Kidney (tissue), 14 donors: ENCODE results near the gene ACY1. TPM values are rescaled to one million over a fixed set of nuclear protein-coding genes. Genes with fewer than 3 reads are reported as not detected.

Source experiments
- DNase-seq, 5 donors: peaks; one replicate each; pipeline ENCODE4 v3.0.0-alpha.2; 2013 to 2020
- FAIRE-seq: peaks from 2 replicates; lab custom pipeline; 2012; peaks lifted over from hg19 to GRCh38; lab: Jason Lieb, UNC
- H3K27ac ChIP-seq, 2 donors: one replicate each; pipeline ENCODE4 v1.7.0; 2013; ENCODE audit warnings: low read depth in 2 of 2, low read length in 2 of 2, inconsistent platforms in 1 of 2
- H3K27me3 ChIP-seq: one replicate; pipeline ENCODE4 v1.7.1; 2013; ENCODE audit warnings: low read length, inconsistent platforms; ENCODE audit not compliant: control insufficient read depth, insufficient read depth
- H3K36me3 ChIP-seq, 3 donors: one replicate each; pipeline versions ENCODE4 v1.7.0 to v1.7.1; 2013; ENCODE audit warnings: low read length in 3 of 3, control low read depth in 1 of 3, inconsistent platforms in 1 of 3; ENCODE audit not compliant: insufficient read depth in 3 of 3, control insufficient read depth in 2 of 3
- H3K4me1 ChIP-seq, 3 donors: one replicate each; pipeline versions ENCODE4 v1.7.0 to v1.7.1; 2013; ENCODE audit warnings: low read length in 3 of 3, inconsistent platforms in 1 of 3, low read depth in 1 of 3; ENCODE audit not compliant: control insufficient read depth in 2 of 3, insufficient read depth in 2 of 3
- H3K4me3 ChIP-seq, 3 donors: one replicate each; pipeline versions ENCODE4 v1.7.0 to v1.8.1; 2013; ENCODE audit warnings: low read length in 3 of 3, control low read depth in 1 of 3, inconsistent platforms in 1 of 3
- H3K9ac ChIP-seq, 3 donors: one replicate each; pipeline versions ENCODE4 v1.7.0 to v1.7.1; 2013; ENCODE audit warnings: low read length in 3 of 3, control low read depth in 1 of 3, inconsistent platforms in 1 of 3
- H3K9me3 ChIP-seq, 3 donors: one replicate each; pipeline versions ENCODE4 v1.7.0 to v1.7.1; 2013; ENCODE audit warnings: low read length in 3 of 3, control low read depth in 1 of 3, inconsistent platforms in 1 of 3; ENCODE audit not compliant: control insufficient read depth in 2 of 3, insufficient read depth in 1 of 3
- intact Hi-C: fragments of 100-400 bp; cut with DNase I; formaldehyde crosslinking; loops from one replicate; pipeline ENCODE4 v1.11.1; 2022
- polyA plus RNA-seq: library from polyadenylated mRNA; stranded (reverse); fragments of 350-450 nt; fragmentation: Illumina TruSeq; extraction: RNeasy Lipid Tissue Mini Kit (QIAGEN cat#74804); gene quantifications from one replicate; pipeline ENCODE4 v1.2.3, GENCODE V29; 2014; ENCODE audit warnings: low read depth, low replicate concordance; ENCODE audit not compliant: insufficient read depth
- total RNA-seq: library from RNA; stranded (reverse); fragmentation: NEBNext Ultra II Directional; extraction: Animal tissue kit (Norgen Biotek cat#: 25700); gene quantifications from one replicate; pipeline ENCODE4 v1.2.1, GENCODE V29; 2021
- TF ChIP-seq, protein P1 (sequence below): IDR thresholded peaks from 3 replicates; pipeline ENCODE4 v1.5.1; 2012; ENCODE audit warnings: mild to moderate bottlenecking, moderate library complexity, borderline replicate concordance; ENCODE audit not compliant: insufficient read depth; ENCODE audit errors: extremely low read depth
- donor health status: control.
- donor health status: control.
- donor health status: control.
- donor health status: control.
- donor health status: control.
- donor health status: DM: yes; HTN: yes; CAD: no.
- donor health status: Normal renal cell carcinoma (clear cell type).

The ACY1 gene
- total and polyA plus RNA-seq, 2 donors from 2014 or later: 68.1 to 856 TPM

- H3K36me3 ChIP-seq: peaks cover 0 to 31% (median 20%) of the 10 kb centered on the region in 3 donors
- FAIRE-seq (no peak), DNase-seq (no peak)
These were observed 48.1 kb upstream of the ACY1 start for GRCh38 chr3:51934991-51935885.

DNA sequence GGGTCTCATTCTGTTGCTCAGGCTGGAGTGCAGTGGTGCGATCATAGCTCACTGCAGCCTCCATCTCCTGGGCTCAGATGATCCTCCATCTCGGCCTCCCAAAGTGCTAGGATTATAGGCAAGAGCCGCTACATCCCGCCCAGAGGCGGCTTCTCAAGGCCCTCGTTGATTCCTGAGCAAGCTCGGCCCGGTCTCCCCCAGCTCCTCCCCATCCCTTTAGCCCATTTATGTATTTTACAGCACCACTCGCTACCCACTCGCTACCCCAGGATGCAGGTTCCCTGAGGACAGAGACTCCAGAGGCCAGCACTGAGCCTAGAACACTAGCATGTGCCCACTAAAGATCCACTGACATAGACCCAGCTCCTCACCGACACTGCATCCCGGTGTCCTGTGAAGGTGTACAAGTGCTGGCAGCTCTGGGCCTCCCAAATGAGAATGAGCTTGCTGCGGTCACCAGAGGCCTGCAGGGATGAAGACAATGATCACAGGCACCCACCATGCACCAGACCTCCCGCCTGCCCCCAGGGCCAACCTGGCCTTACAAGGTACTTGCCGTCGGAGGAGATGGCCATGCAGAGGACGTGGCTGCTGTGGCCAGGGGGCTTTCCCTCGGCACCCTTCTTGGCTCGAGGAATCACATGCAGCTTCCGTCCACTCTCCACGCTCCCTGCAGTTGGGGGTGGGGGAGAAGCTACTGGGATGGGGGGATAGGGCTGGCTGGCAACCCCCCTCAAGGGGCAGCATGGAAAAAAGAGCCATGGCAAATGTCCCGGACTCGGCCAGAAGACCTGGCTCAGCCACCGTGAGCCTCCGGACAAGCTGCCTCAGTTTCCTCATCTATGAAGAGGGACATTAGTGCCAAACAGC is 47.2 kb upstream of the ACY1 start:
- Histone ChIP-seq H3K36me3 (peaks cover 0 to 31% (median 20%) of the 10 kb centered on the region in 3 donors), H3K27ac (no peak overlapping the region), H3K4me3 (no peak overlapping the region), H3K27me3 (no peaks in the 10 kb centered on the region), H3K9ac (no peak overlapping the region), H3K4me1 (peaks cover 0 to 5% (median 3%) of the 10 kb centered on the region in 3 donors), H3K9me3 (no peaks in the 10 kb centered on the region)
- FAIRE-seq (no peak), DNase-seq (peak in 1 of 5 donors; percentile 57)
- intact Hi-C loops: no loop called here
- TF ChIP-seq, protein P1, sequence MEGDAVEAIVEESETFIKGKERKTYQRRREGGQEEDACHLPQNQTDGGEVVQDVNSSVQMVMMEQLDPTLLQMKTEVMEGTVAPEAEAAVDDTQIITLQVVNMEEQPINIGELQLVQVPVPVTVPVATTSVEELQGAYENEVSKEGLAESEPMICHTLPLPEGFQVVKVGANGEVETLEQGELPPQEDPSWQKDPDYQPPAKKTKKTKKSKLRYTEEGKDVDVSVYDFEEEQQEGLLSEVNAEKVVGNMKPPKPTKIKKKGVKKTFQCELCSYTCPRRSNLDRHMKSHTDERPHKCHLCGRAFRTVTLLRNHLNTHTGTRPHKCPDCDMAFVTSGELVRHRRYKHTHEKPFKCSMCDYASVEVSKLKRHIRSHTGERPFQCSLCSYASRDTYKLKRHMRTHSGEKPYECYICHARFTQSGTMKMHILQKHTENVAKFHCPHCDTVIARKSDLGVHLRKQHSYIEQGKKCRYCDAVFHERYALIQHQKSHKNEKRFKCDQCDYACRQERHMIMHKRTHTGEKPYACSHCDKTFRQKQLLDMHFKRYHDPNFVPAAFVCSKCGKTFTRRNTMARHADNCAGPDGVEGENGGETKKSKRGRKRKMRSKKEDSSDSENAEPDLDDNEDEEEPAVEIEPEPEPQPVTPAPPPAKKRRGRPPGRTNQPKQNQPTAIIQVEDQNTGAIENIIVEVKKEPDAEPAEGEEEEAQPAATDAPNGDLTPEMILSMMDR: no peak

More at GRCh38 chr3:51934991-51935885, 48.1 kb upstream of the ACY1 start:
- H3K9me3 ChIP-seq: no peaks in the 10 kb centered on the region
- no peak overlapping the region for H3K27ac ChIP-seq
- no peaks in the 10 kb centered on the region for H3K4me1 ChIP-seq
- intact Hi-C loops: no loop called here
- H3K9ac ChIP-seq: no peak overlapping the region
- no peaks in the 10 kb centered on the region for H3K27me3 ChIP-seq
- TF ChIP-seq, protein P1: no peak
- H3K4me3 ChIP-seq: no peak overlapping the region

GRCh38 chr3:51937014-51937413 is 46.3 kb upstream of the ACY1 start:
- H3K9ac ChIP-seq: no peak overlapping the region
- FAIRE-seq: no peak
- peaks cover 0 to 31% (median 20%) of the 10 kb centered on the region in 3 donors for H3K36me3 ChIP-seq
- no peaks in the 10 kb centered on the region for H3K27me3 ChIP-seq
- intact Hi-C loops: no loop called here
- TF ChIP-seq, protein P1: no peak
- no peak overlapping the region for H3K4me3 ChIP-seq
- peaks cover 0 to 7% (median 5%) of the 10 kb centered on the region in 3 donors for H3K4me1 ChIP-seq
- no peak overlapping the region for H3K27ac ChIP-seq
- H3K9me3 ChIP-seq: no peaks in the 10 kb centered on the region
- DNase-seq: peak in 1 of 5 donors; percentile 58
